ENCODE results near the gene SCYGR4. TPM values are rescaled to one million over a fixed set of nuclear protein-coding genes. Genes with fewer than 3 reads are reported as not detected.

The SCYGR4 gene
- total RNA-seq, 1 donor from 2014 or later: not detected

GRCh38 chr2:227577555-227577954, 39.7 kb upstream of the SCYGR4 start:
- Histone ChIP-seq H3K4me1 (no peaks in the 10 kb centered on the region), H3K27me3 (no peaks in the 10 kb centered on the region), H3K9me3 (no peaks in the 10 kb centered on the region), H3K4me3 (no peak overlapping the region), H3K36me3 (no peaks in the 10 kb centered on the region), H3K27ac (no peak overlapping the region)
- DNase-seq (ENCODE audit: extremely low spot score in 2 of 2): no peak
- TF ChIP-seq CTCF (IDR thresholded peaks at IDR 0.05): no peak
- no peak for TF ChIP-seq POLR2A (IDR thresholded peaks at IDR 0.05)
- no peak for TF ChIP-seq POLR2AphosphoS5 (IDR thresholded peaks at IDR 0.05; ENCODE audit: insufficient read depth in 1 of 2, low read depth in 1 of 2)
- intact Hi-C loops (cut with DNase I): no loop called here

GRCh38 chr2:227578642-227579041, 38.7 kb upstream of the SCYGR4 start:
- Histone ChIP-seq H3K36me3 (no peaks in the 10 kb centered on the region), H3K9me3 (no peaks in the 10 kb centered on the region), H3K4me1 (no peaks in the 10 kb centered on the region), H3K4me3 (no peak overlapping the region), H3K27me3 (no peaks in the 10 kb centered on the region), H3K27ac (no peak overlapping the region)
- TF ChIP-seq POLR2A (IDR thresholded peaks at IDR 0.05) (no peak), CTCF (IDR thresholded peaks at IDR 0.05) (no peak), POLR2AphosphoS5 (IDR thresholded peaks at IDR 0.05; ENCODE audit: insufficient read depth in 1 of 2, low read depth in 1 of 2) (no peak)
- no peak for DNase-seq (ENCODE audit: extremely low spot score in 2 of 2)
- intact Hi-C loops (cut with DNase I): no loop called here

- no peak overlapping the region for H3K27ac ChIP-seq
- intact Hi-C loops (cut with DNase I): no loop called here
- TF ChIP-seq POLR2A (IDR thresholded peaks at IDR 0.05) (no peak), POLR2AphosphoS5 (IDR thresholded peaks at IDR 0.05; ENCODE audit: insufficient read depth in 1 of 2, low read depth in 1 of 2) (no peak), CTCF (IDR thresholded peaks at IDR 0.05) (no peak)
These were observed 37.5 kb upstream of the SCYGR4 start for GRCh38 chr2:227579791-227580190.

GRCh38 chr2:227582369-227582768, 34.9 kb upstream of the SCYGR4 start:
- intact Hi-C loops (cut with DNase I): no loop called here

More at GRCh38 chr2:227579791-227580190, 37.5 kb upstream of the SCYGR4 start:
- no peak for DNase-seq (ENCODE audit: extremely low spot score in 2 of 2)
- Histone ChIP-seq H3K36me3 (no peaks in the 10 kb centered on the region), H3K4me3 (no peak overlapping the region), H3K4me1 (no peaks in the 10 kb centered on the region), H3K27me3 (no peaks in the 10 kb centered on the region), H3K9me3 (no peaks in the 10 kb centered on the region)

More at GRCh38 chr2:227582369-227582768, 34.9 kb upstream of the SCYGR4 start:
- Histone ChIP-seq H3K27ac (no peak overlapping the region), H3K9me3 (no peaks in the 10 kb centered on the region), H3K36me3 (no peaks in the 10 kb centered on the region), H3K4me1 (no peaks in the 10 kb centered on the region), H3K4me3 (no peak overlapping the region), H3K27me3 (no peaks in the 10 kb centered on the region)
- DNase-seq (ENCODE audit: extremely low spot score in 2 of 2): no peak
- TF ChIP-seq POLR2AphosphoS5 (IDR thresholded peaks at IDR 0.05; ENCODE audit: insufficient read depth in 1 of 2, low read depth in 1 of 2) (no peak), POLR2A (IDR thresholded peaks at IDR 0.05) (no peak), CTCF (IDR thresholded peaks at IDR 0.05) (no peak)

All from vagina (tissue), 2 donors.